NCI-H1694 treated with DMSO at 0.1 percent for 48 hours (cell line): ENCODE results near the gene KIFC3.
"Not testable (repeated sequence)": the region's sequence is repeated elsewhere in the genome, so short reads cannot be mapped to it uniquely, and the experiment has no call there.

Experiments used
- DNase-seq: peaks from one replicate; lab custom pipeline; 2025; lab: John Stamatoyannopoulos, UW

The KIFC3 gene

DNA sequence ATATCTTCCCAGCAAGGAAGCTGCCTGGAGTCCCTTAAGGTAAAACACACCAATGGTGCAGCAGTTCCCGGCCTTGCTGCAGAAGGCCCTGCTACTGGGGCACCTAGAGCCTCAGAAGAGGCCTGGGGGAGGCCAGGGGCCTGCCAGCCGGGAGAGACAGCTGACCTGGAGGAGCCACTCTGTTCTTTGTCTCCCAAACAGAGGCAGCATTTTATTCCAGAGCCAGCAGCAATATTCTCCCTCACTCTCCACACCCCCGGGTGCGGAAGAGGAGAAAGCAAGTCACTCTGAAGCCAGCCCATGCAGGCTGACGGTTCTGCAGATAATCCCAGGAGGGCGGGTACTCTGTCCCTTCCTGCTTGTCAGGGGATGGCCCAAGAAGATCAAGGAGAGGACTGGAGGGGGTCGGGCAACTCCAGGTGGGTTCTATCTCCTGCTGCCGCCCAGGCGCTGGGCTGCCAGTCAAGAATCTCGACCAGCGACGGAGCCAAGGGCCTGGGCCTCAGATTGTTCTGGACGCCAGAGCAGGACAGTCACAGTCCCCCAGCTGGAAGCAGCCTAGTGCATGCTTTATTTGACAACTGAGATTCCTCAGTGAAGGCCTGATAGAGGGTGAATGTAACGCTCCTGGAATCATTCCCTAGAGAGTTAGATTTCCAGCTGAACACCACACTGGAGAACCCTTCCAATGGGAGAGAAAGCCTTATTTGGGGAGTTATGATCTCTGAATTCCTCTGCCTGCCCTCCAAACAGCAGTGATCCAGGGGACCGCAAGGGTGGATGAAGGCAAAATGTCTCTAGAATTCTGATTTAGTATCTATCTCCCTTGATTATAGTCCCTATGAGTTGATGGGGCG, 1.1 kb upstream of the KIFC3 start:
- no peak for DNase-seq

DNA sequence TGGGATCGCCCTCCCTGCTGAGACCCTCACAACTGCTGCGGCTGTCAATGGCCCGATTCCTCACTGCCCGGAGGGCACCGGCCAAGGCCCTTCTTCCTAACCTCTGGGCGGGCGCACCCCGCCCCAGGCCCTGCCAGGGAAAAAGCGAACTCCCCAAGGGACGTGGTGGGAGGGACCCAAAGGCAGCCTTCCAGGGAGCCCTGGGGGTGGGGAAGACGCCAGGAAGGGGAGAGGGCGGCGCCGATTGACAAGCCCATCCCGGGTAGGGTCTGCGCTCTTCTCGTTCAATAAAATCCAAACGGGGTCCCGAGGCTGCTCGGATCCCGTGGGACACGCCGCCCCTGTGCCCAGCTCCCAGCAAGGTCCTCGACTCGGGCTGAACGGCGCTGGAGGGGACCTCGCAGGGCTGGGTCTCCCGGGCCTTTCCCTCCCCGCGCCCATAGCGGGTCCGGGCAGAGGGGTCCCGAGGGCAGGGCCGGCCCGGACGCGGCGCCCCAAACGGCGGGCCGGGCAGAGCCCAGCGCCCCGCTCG, 416 bp downstream of the KIFC3 start:
- no peak for DNase-seq

DNA sequence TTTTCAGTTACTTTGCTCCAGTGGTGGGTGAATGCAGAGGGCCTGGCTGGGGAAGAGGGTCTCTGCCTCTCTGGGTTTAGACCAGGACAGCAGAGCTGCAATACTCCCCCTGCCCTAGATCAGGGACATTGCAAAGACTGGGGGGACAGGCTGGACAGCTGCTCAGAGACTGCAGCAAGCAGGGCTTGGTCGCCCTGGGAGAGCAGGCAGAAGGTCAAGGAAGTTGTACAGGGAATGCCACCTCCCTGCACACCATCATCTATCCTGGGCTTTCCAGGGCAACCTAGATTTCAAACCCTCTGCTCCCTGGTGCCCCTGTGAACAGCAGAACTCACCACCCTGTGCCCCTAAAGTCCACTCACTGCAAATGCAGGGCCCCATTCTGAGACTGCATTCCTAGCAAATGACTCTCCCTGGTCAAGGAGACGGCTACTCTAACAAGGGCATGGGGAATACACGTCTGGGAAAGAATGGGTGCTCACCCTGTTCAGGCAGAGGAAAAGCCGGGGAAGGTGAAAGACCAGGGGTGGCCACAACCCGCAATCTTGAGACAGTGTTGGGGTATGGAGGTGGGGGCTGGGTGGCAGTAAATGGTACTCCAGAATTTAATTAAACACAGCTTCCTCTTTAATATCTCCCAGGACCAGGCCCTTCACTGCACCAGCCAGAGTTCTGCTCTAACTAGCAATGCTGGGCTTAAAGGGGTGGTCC, 1.0 kb downstream of the KIFC3 start:
- DNase-seq = no peak

DNA sequence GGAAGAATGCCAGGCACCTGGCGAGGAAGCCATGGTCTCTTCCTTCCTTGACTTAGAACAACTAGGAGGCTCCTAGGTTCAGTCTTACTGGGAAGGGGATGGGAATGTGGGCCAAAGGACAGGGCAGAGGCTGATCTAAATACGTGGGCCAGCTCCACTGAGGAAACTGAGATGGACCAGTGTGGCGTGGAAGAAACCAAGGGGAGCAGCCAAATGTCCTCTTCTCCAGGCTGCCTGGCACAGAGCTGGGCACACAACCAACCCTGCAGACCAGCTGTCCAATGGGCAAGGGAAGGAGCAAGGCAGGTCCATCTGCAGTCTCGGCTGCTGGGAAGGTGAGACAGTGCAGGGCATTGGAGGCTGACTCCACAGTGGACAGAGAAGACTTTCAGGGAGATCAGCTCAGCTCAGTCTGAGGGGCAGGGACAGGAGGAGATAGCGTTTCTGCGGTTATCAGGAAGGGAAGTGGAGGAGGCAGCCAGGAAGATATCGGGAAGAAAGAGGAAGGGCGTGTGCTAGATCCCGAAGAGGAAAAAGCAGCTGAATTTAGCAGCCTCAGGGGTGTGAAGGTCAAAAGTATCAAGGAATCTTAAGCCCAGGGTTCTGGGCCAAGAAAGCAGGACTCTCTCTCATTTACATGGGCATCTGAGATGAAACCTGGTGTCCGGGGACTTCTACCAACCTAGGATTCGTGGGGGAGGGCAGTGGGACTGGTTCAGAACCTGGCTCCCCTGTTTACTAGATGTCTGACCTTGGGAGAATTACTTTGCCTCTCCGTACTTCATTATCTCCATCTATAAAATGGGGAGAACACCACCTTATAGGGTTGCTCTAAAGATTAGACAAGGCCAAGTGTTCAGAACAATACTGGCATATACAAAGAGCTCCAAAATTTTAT, 1.8 kb downstream of the KIFC3 start:
- no peak for DNase-seq

DNA sequence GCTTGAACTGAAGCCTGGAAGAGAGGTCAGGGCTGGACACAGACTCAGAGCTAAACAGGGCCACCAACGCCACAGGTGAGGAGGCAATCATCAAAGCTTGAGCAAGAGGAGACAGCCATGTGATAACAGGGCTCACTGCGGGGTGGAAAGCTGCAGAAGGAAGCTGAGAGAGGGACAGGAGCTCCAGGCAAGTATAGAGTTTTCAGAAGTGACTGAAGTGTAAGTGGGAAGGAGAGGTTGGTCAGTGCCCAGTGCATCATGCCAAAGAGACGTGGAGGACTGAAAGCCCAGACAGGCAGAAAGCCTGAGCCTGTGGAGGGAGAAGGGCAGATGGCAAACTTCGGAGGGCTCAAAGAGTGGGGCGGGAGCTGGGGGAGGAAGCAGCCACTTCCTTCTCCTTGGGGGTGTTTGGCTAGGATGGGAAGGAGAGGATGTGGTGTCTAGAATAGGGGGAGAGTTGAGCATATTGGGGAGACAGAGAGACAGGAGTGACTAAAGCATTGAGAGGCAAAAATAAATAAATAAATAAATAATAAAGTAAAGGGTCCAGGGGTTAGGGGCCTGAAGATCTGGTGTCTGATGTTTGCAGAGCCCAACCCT, 2.6 kb downstream of the KIFC3 start:
- no peak for DNase-seq

DNA sequence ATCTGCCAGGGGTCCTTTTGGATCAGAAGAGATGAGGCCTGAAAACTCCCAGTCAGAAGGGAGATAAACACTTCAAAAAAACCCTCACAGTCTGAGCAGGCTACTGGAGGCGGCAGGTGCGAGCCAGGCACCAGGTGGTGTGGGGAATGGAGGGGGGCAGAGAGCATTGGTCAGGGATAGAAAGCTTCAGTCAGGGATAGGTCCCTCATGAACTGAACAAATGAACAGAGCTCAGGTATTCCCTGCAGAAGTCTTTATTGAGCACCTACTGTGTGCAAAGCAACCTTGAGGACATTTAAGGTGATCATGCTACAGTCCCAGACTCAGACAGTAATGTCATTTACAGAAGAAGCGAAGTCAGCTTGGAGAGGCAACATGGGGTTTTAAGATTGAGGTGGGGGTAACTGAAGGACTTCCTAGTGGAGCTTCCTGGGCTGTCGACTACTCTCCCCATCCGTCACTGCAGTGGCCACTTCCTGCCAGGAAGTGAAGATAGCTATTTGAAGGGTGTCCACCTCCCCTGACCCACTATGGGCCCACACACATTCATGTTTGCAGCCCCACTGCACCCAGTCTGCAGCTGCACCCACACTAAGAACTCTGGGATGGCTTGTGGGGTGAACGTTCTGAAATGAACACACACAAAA, 3.2 kb downstream of the KIFC3 start:
- no peak for DNase-seq

DNA sequence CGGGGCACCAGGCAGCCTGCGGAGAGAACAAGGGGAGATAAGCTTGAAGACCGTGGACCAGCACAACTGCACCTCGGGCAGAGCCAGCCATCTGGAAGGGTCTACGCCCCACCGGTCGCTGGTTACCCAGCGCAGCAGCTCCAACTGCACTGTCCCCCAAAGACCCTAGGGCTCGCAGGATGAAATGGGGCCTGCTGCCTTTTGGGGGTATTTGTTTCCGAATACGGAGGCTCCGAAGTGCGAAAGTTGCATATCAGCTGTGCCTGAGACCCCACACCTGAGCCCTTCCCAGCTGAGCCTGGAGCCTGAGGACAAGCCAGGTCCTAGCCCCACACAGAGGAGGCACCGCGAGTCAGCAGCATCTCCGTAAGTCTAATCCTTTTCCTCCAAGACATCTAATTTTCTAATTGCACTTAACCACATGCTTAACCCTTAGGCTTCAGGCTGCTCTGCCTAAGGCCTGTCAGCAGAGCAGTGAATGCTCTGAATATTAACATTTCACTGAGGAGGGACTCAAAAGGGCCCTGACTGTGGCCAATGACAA, 4.0 kb downstream of the KIFC3 start:
- no peak for DNase-seq

DNA sequence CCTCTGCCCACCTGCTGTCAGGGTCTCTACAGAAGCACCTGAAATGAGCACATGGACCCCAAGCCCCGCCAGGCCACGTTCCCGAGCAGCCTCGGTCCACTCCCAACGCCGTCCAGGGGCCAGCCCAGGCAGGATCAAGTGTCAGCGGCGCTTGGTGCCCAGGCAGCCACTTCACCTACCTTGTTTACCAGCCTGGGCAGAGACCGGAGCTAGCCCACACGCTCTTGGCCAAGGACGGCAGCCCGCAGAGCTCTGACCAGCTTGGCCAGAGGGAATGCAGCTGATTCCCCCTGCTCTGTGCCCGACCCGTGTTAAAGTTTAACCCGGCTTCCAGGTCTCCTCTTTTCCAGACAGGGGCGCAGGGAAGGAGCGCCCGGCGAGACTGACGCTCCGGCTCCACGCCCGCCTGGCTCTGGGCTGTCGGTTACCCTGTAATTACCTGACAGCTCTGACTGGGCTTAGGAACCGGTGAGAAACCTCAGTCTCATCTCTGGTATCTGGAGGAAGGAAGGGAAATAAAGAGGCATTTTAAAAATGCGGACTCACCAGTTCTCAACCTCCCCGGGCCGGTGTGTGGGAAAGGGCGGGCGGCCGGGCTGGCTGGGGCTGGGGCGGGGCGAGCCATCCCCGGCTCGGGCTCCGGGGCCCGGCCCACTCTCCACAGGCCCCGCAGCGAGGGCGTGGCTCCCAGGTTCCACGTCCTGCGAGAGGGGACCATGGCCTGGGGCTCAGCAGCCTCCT, 4.6 kb downstream of the KIFC3 start:
- no peak for DNase-seq

DNA sequence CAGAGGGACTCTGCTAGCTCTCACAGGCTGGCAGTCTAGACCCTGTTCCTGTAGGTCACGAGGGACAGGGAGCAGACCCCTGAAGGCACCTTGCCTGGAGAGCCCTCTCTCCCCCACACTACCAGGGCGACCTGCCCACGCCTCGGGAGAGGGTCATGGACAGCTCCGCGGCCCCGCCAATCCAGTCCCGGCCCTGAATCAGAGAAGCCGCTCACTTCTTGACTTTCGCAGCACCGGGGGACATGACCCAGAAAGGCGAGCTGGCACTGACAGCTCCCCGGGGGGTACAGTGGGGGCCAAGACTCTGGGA, 5.1 kb downstream of the KIFC3 start:
- DNase-seq = no peak

DNA sequence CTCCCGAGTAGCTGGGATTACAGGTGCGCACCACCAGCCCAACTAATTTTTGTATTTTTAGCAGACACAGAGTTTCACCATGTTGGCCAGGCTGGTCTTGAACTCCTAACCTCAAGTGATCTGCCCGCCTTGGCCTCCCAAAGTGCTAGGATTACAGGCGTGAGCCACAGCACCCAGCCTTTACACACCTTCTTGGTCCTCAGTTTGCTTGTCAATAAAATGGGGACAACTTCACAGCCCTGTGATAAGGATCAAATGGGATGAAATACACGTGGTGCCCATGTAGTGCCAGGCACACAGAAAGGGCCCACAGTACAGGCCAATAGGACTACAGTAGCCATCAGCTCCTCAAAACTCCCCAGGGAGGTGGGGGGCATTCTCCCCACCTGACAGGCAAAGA, 6.3 kb downstream of the KIFC3 start:
- not testable (repeated sequence) for DNase-seq

DNA sequence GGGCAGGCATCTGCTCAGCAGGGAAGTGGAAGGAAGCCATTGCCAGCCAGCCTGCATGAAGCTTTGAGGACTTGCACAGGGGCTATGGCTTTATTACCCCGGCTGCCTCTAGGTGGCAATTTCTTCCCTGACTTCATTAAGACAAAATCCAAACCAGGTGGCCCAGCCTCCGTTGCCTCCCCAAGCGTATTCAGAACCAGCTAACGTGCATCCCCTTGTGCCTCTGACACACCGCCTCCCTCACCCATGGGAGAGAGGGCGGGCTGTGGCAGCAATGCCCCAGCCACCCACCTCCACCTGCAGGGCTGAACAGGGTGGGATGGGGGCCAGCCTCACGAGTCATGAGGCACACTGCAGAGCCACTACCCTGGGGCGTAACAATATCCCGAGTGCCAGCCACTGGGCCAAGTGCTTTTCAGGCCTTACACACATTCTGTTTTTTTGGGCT, 6.8 kb downstream of the KIFC3 start:
- peak; percentile 56 for DNase-seq

DNA sequence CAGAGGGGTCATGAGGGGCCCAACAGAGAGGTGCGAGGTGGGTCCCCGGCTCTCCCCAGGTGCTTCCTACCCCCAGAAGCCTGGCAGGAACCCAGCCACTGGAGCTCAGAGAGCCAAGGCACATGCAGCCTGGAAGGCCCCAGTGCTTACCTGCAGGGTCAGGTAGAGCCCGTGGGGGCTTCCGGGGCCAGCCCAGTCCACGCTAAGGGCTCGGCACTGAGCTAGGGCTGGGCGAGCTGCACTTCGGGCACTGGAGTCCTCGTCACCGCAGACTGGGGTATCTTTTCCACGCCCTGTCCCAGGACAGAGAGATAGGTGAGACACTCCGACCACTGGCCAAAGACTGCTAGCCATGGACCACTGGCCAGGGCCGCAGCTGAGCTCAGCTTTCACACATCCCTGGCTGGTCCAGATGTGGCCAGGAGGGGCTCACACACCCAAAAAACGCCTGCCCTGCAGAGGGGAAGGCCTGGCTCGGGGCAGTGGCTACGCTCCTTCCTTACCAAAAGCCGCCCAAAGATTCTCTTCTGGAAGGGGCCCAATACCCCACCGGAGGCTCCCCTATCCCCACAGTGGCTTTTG, 7.4 kb downstream of the KIFC3 start:
- DNase-seq = no peak

DNA sequence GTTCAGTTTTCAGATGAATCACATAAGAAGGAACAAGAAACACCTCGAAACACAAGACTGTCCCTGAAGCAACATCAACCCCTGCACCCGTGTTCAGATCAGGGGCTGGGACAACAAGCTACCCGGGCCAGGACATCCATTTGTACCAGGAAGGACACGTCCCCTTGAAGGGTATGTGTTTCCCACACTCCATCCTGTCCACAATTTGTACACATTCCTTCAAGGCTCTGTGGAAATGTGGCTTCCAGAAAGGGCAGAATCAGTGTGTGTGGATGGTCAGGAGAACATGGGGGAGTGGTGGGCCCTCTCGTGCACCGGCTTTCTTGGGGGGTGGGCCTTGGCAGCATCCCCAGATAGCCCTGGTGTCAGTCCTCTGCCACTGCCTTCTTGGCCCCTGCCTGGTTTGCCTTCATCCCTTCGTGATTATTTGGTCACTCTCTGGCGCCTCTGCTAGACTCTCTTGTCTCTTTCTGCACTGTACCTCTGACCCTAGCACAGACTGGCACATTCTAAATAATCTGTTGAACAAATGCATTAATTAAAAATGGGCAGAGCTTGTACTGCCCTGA, 10.3 kb downstream of the KIFC3 start:
- DNase-seq = no peak

DNA sequence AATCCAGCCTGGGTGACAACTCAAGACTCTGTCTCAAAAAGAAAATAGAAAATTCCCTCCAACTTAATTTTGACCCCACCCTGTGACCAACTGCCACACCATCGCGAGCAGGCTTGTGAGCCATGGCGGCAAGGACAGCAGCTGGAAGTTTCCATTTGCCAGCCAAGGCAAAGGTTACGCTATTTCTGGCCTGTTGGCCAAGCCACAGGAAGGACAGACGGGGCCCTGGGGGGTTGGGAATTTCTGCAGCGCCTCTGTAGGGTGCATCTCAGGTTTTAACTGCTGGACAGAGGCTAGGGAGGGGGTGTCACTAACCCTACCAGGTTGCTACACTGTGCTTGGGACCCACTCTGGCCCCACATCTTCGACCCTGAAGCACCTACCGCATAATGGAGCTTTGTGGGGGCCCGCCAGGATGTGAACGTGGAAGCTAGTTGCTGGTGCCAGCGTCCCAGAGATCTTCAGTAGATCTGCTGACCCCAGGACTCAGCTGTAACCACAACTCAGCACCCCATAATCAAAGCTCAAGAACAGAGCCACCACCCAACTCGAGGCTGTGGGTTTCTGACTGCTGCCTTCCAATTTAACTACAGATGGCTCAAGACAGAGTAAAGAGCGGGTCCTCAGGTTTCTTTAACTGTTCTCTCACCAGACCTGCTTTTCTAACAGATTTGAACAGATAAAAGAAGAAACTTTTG, 10.9 kb downstream of the KIFC3 start:
- no peak for DNase-seq

DNA sequence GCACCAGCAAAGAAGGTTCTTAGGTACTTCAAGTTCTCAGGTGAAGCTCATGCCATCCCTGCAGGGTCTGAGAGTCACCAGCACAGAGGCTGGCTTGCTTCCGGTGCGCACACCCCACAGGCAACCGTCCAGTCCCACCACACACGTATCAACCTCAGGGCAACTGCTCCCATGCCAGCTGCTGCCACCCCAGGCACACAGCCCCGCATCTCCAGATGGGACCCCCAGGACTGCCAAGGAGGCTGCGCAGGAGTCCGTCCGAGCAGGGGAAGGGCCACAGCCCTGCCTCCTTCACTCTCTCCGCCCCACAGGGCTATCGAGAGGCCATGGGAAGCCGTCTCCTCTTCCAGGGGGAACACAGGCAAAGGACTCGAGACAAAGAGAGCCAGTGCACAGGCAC, 13.3 kb downstream of the KIFC3 start:
- no peak for DNase-seq

DNA sequence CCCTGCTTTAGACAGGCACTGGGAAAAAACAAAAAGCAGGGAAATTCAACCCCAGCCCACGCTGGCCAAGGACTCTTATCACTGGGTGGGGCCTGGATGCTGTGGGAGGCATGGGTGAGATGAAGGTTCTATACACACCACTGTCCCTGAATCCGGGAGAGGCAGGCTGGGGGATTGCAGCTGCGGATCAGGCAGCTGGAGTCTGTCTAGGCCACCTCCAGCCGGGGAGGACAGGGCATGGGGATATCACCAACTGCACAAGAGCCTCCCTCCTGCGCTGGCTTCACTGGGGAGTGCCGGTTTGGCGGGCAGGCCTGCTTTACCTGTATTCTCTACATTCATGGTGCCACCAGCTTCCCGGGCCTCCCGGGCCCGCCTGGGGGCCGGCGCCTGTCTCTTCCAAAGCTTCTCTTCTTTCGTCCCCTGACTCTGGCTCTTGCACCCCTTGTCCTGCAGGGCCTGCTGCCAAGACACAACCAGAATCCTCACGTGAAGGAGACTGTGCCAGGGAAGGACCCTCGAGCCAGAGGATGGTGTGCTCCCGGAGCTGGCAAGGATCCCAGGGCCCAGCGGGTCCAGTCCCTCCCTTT, 13.9 kb downstream of the KIFC3 start:
- DNase-seq = no peak

DNA sequence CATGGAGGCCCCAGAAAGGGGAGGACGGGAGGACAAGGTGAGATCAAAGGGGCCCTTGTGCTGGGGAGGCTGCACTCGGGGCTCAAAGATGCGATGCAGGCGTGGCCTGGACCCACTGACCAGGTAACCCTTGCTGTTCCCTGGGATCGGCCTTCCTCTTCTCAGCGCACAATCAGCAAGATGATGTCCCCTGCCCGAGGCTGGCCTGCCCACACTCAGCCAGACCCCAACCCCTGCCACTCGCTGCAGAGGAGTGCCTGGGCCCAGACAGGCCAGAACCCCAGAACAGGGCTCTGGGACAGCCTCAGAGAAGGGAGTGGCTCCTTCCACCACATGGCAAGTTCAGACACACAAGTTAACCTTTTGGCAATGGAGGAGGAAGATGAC, 14.8 kb downstream of the KIFC3 start:
- no peak for DNase-seq

DNA sequence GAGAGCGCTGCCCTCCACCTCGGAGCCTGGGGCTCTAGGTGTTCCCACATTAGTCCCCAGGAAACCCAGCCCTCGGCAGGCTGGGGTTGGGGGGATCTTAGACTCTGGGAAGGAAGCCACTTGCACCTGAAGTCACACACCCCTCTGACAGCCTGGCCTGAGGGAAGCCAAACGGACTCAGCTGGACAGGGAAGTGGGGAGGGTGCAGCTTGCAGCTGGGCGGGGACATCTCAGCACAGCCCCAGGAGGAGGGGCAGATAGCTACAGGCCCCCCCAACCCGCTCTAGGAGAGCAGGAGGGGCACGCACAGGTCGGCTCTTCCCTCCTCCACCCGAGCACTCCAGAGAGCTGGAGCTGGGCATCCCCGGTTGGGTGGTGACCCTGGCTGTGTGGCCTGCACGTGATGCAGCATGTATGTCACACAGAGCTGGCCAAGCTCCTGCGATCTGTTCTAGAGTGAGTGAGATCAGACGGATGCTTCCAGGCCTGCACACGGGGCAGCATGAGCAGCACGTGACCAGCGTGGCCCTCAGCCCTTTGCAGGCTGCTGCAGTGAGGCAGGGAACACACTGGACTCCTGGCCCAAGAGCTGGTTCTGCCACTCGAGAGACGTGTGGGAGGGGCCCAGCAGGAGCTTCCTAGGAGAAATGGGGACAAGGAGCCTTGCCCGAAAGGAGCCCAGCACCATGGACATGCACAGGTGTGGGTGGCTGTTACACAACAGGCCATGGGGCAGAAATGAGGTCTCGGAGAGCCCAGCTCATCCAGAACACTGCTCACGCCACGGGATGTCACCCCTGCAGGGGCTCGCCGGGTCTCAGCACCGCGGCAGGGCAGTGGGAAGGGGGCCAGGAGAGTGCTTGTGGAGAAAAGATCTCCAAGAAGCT, 15.4 kb downstream of the KIFC3 start:
- DNase-seq = no peak
